AG04449 (cell line): ENCODE results near the gene FOXD2.
A peak's percentile ranks its signal among the peaks of the same experiment; 100 is the strongest.

Experiments used
- CTCF ChIA-PET: fragments of 350-600 bp; formaldehyde crosslinking; extraction: SDS; loops from one replicate; lab custom pipeline; 2021; ENCODE audit warnings: antibody characterized with exemption; lab: Yijun Ruan, JAX
- POLR2A ChIA-PET: fragments of 400-600, 350-600 bp; formaldehyde crosslinking; extraction: SDS; loops from one replicate; lab custom pipeline; 2020; ENCODE audit warnings: antibody characterized with exemption, inconsistent platforms; lab: Yijun Ruan, JAX
- DNase-seq: peaks from one replicate; pipeline ENCODE4 v3.0.0-alpha.2; 2010; ENCODE audit warnings: low read depth, low spot score
- H3K4me3 ChIP-seq: 2 replicates; pipeline ENCODE4 v1.5.1; 2011; ENCODE audit warnings: low read depth, mild to moderate bottlenecking, control low read depth, low read length
- CTCF ChIP-seq: IDR thresholded peaks from one replicate; pipeline ENCODE4 v1.5.1; 2011; ENCODE audit warnings: mild to moderate bottlenecking, moderate library complexity, low read length, control low read depth, inconsistent platforms; ENCODE audit not compliant: insufficient read depth; ENCODE audit errors: missing control alignments

FOXD2 gene

DNA sequence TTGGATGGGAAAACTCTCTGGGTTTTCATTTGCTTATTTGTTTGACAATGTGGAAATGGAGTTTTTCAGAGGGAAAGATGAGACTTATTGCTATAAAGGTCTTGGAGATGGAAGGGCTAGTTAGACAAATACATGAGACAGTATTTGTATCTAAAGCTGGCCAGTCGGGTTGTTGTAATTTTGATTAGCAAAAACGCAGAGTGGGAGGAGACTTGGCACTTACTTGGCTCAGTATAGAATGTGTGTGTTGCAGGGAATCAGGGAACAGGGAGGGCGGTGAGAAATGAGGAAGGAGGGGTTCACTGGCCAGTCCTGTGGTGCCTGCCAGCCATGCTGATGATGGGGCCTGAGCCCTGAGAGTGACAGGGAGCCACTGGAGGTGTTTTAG lies 27.8 kb upstream of the FOXD2 start:
- no peak for DNase-seq
- CTCF ChIA-PET: interaction anchor here (1.5 to 10.0 kb wide), 5 partner anchors 14 to 26 kb away, joined by 4 to 87 read pairs (median 25); partner anchors contain the start of gene FOXD2
- H3K4me3 ChIP-seq: no peak overlapping the region
- POLR2A ChIA-PET: no interaction called here
- TF ChIP-seq CTCF: no peak

DNA sequence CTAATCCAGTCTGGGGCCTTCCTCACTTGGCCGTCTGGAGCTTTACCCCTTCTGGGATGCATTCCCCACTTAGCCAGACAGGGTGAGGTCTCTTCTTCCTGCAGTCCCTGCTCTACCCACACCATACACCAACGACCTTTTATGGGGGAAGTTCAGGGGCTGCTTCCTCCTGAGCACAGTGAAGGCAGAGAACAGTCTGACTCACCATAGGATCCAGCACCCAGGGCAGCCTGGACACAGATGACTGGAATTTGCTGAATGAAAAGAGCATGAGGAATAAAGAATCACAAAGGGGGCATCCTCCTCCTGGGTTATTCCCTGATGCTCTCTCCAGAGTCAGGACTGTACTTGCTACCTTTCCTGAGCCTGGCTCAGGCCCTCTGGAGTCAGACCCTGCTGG lies 26.4 kb upstream of the FOXD2 start:
- POLR2A ChIA-PET: no interaction called here
- H3K4me3 ChIP-seq: no peak overlapping the region
- DNase-seq: no peak
- TF ChIP-seq CTCF: no peak
- CTCF ChIA-PET: interaction anchor here (1.0 to 10.0 kb wide), 7 partner anchors 10 to 315 kb away, joined by 3 to 87 read pairs (median 7); partner anchors contain the start of gene FOXD2

GRCh38 chr1:47412437-47412836 lies 25.4 kb upstream of the FOXD2 start:
- no peak overlapping the region for H3K4me3 ChIP-seq
- CTCF ChIA-PET: interaction anchor here (0.7 to 10.0 kb wide), 6 partner anchors 9 to 314 kb away, joined by 3 to 87 read pairs (median 22); partner anchors contain the start of gene FOXD2
- DNase-seq: no peak
- no peak for TF ChIP-seq CTCF
- POLR2A ChIA-PET: no interaction called here

GRCh38 chr1:47415728-47416318 lies 22.0 kb upstream of the FOXD2 start, which contains the start of gene FOXE3:
Gene FOXE3 (plus strand): TSS chr1:47416285. CDS start chr1:47416316, 31 bp downstream.
- DNase-seq: no peak
- ChIA-PET CTCF (interaction anchor here (1.8 to 22.8 kb wide), 8 partner anchors 7 to 26 kb away, joined by 5 to 535 read pairs (median 57); partner anchors contain the start of gene FOXD2), POLR2A (no interaction called here)
- H3K4me3 ChIP-seq: peak within 1 kb of the TSS; percentile 39
- no peak for TF ChIP-seq CTCF

GRCh38 chr1:47416319-47417169 lies 21.3 kb upstream of the FOXD2 start:
- POLR2A ChIA-PET: no interaction called here
- CTCF ChIA-PET: interaction anchor here (1.0 to 22.8 kb wide), 3 partner anchors 9 to 27 kb away, joined by 3 to 535 read pairs (median 74); no protein-coding TSS in a partner anchor
- no peak for DNase-seq
- peak overlapping the region; percentile 39 for H3K4me3 ChIP-seq
- no peak for TF ChIP-seq CTCF
